HCT116 (cell line): ENCODE results near the gene MPPED1.

Experiments used
- EZH2 ChIP-seq: fragments of 200-600 bp; sonication (generic); IDR thresholded peaks from 2 replicates; pipeline ENCODE4 v1.6.1; 2017; ENCODE audit warnings: antibody characterized with exemption, mixed run types
- MAX ChIP-seq: IDR thresholded peaks from 2 replicates; pipeline ENCODE4 v1.6.1; 2012
- POLR2A ChIP-seq: IDR thresholded peaks from 2 replicates; pipeline ENCODE4 v1.7.0; 2011; ENCODE audit warnings: borderline replicate concordance; ENCODE audit not compliant: insufficient read depth, insufficient read length; ENCODE audit errors: extremely low read depth
- SP1 ChIP-seq: IDR thresholded peaks from 2 replicates; pipeline ENCODE4 v1.6.1; 2012; ENCODE audit warnings: low read depth
- TCF7L2 ChIP-seq: IDR thresholded peaks from 2 replicates; pipeline ENCODE4 v1.7.0; 2011; ENCODE audit warnings: borderline replicate concordance, inconsistent platforms; ENCODE audit not compliant: insufficient read depth, insufficient read length; ENCODE audit errors: extremely low read depth
- ZBTB33 ChIP-seq: IDR thresholded peaks from 2 replicates; pipeline ENCODE4 v1.6.1; 2011; ENCODE audit warnings: mild to moderate bottlenecking, low read length, moderate library complexity; ENCODE audit not compliant: insufficient replicate concordance; ENCODE audit errors: extremely low read depth
- TF ChIP-seq, protein P1 (sequence below), 3 experiments: fragments of 200-600 bp in 1 of 3; sonication (generic) in 1 of 3; IDR thresholded peaks in 2 of 3; conservative IDR thresholded peaks in 1 of 3; 2 replicates each; pipeline ENCODE4 v1.5.1; 2012 to 2017; ENCODE audit warnings: low read depth in 2 of 3, low read length in 2 of 3, antibody characterized with exemption in 1 of 3, borderline replicate concordance in 1 of 3, control low read depth in 1 of 3, mild to moderate bottlenecking in 1 of 3, mixed read lengths in 1 of 3, mixed run types in 1 of 3, moderate library complexity in 1 of 3; ENCODE audit not compliant: insufficient read depth in 1 of 3

- no peak for TF ChIP-seq POLR2A
- TF ChIP-seq, protein P1, sequence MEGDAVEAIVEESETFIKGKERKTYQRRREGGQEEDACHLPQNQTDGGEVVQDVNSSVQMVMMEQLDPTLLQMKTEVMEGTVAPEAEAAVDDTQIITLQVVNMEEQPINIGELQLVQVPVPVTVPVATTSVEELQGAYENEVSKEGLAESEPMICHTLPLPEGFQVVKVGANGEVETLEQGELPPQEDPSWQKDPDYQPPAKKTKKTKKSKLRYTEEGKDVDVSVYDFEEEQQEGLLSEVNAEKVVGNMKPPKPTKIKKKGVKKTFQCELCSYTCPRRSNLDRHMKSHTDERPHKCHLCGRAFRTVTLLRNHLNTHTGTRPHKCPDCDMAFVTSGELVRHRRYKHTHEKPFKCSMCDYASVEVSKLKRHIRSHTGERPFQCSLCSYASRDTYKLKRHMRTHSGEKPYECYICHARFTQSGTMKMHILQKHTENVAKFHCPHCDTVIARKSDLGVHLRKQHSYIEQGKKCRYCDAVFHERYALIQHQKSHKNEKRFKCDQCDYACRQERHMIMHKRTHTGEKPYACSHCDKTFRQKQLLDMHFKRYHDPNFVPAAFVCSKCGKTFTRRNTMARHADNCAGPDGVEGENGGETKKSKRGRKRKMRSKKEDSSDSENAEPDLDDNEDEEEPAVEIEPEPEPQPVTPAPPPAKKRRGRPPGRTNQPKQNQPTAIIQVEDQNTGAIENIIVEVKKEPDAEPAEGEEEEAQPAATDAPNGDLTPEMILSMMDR (IDR thresholded peaks at IDR 0.05 in 2 of 3, conservative IDR thresholded peaks at IDR 0.05 in 1 of 3; ENCODE audit: borderline replicate concordance in 1 of 3, insufficient read depth in 1 of 3, low read depth in 2 of 3, low read length in 2 of 3), result no peak
- no peak for TF ChIP-seq TCF7L2
- TF ChIP-seq ZBTB33, result no peak
- no peak for TF ChIP-seq MAX
- TF ChIP-seq EZH2, result no peak
- TF ChIP-seq SP1, result no peak
These were observed 10.3 kb downstream of the MPPED1 start for GRCh38 chr22:43421914-43422615.
